Activated CD8-positive, alpha-beta memory T cell treated with anti-CD3 and anti-CD28 coated beads, Interleukin-2, amount 10 ng/mL, durations not matched to agents 7 days and 5 days (primary cell): ENCODE results near the gene OR52I1. TPM values are rescaled to one million over a fixed set of nuclear protein-coding genes. Genes with fewer than 3 reads are reported as not detected.

ENCODE experiments used
- ATAC-seq: fragments of 150-1000 bp; cut with Tn5 transposase; one replicate; pipeline ENCODE4 v1.10.0; 2021; ENCODE audit warnings: moderate library complexity
- CTCF ChIA-PET: fragments of 350-600 bp; sonication (Branson Sonifier 250); formaldehyde crosslinking; loops from one replicate; lab custom pipeline; 2021; ENCODE audit warnings: antibody characterized with exemption; lab: Charles Lee
- DNase-seq: peaks from one replicate; pipeline ENCODE4 v3.0.0-alpha.2; 2020
- H3K27ac Mint-ChIP-seq: one replicate; pipeline ENCODE4 v1.8.0; 2021; ENCODE audit warnings: mild to moderate bottlenecking, mixed read lengths
- H3K27me3 Mint-ChIP-seq: one replicate; pipeline ENCODE4 v1.8.0; 2021; ENCODE audit warnings: mixed read lengths
- H3K36me3 Mint-ChIP-seq: one replicate; pipeline ENCODE4 v1.8.0; 2021; ENCODE audit warnings: mild to moderate bottlenecking, mixed read lengths
- H3K4me1 Mint-ChIP-seq: one replicate; pipeline ENCODE4 v1.8.0; 2021; ENCODE audit warnings: mixed read lengths
- H3K4me3 Mint-ChIP-seq: one replicate; pipeline ENCODE4 v1.8.0; 2021; ENCODE audit warnings: mild to moderate bottlenecking, moderate library complexity, mixed read lengths
- H3K9me3 Mint-ChIP-seq: one replicate; pipeline ENCODE4 v1.8.0; 2022; ENCODE audit warnings: low read depth, mixed read lengths
- total RNA-seq, 2 experiments: library from RNA; stranded (reverse); gene quantifications; one replicate each; pipeline ENCODE4 v1.2.3, GENCODE V29; 2021

Gene OR52I1
- not detected for total RNA-seq

GRCh38 chr11:4593739-4594138 lies at the start of gene OR52I1:
OR52I1 (plus strand) TSS chr11:4594039; CDS start chr11:4594039, 0 bp downstream.
- CTCF ChIA-PET, result no interaction called here
- DNase-seq (no peak), ATAC-seq (no peak)
- H3K4me3 Mint-ChIP-seq, result no peak within 1 kb of the TSS
- H3K27me3 Mint-ChIP-seq, result peaks cover 4% of the 10 kb centered on the region
- peaks cover 11% of the 10 kb centered on the region for H3K36me3 Mint-ChIP-seq
- no peaks in the 10 kb centered on the region for H3K4me1 Mint-ChIP-seq
- no peaks in the 10 kb centered on the region for H3K9me3 Mint-ChIP-seq
- no peak within 1 kb of the TSS for H3K27ac Mint-ChIP-seq

DNA sequence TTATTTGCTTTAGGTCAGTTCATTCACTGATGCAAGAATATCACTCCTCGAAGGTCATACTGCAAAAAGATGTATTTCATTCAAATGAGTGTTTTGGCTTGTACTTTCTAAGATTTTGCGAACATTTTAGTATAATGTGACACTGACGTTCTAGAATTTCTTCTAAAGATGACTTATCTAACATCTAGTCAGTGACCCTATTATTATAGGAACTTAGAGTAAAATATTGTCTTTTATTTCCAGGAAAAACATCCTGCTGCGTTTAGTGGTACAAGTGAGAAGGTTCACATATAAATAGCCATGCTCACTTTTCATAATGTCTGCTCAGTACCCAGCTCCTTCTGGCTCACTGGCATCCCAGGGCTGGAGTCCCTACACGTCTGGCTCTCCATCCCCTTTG lies 48.9 kb upstream of the OR52I1 start, which contains the start of gene OR52M1:
TSS of gene OR52M1 (plus strand) at position 301 of the 400 bp plus-strand sequence. CDS start at position 301, 0 bp downstream.
- ATAC-seq (no peak), DNase-seq (no peak)
- CTCF ChIA-PET, result no interaction called here
- no peaks in the 10 kb centered on the region for H3K4me1 Mint-ChIP-seq
- H3K4me3 Mint-ChIP-seq, result no peak within 1 kb of the TSS
- no peaks in the 10 kb centered on the region for H3K9me3 Mint-ChIP-seq
- peaks cover 15% of the 10 kb centered on the region for H3K27me3 Mint-ChIP-seq
- H3K27ac Mint-ChIP-seq, result no peak within 1 kb of the TSS
- H3K36me3 Mint-ChIP-seq, result no peaks in the 10 kb centered on the region

GRCh38 chr11:4546878-4547277 lies 47.0 kb upstream of the OR52I1 start:
- DNase-seq (no peak), ATAC-seq (no peak)
- CTCF ChIA-PET, result interaction anchor here (3.0 kb wide), 1 partner anchor 359 kb away, joined by 15 read pairs; no protein-coding TSS in a partner anchor
- peaks cover 12% of the 10 kb centered on the region for H3K27me3 Mint-ChIP-seq
- no peak overlapping the region for H3K4me3 Mint-ChIP-seq
- H3K4me1 Mint-ChIP-seq, result no peaks in the 10 kb centered on the region
- no peak overlapping the region for H3K27ac Mint-ChIP-seq
- no peaks in the 10 kb centered on the region for H3K36me3 Mint-ChIP-seq
- no peaks in the 10 kb centered on the region for H3K9me3 Mint-ChIP-seq

DNA sequence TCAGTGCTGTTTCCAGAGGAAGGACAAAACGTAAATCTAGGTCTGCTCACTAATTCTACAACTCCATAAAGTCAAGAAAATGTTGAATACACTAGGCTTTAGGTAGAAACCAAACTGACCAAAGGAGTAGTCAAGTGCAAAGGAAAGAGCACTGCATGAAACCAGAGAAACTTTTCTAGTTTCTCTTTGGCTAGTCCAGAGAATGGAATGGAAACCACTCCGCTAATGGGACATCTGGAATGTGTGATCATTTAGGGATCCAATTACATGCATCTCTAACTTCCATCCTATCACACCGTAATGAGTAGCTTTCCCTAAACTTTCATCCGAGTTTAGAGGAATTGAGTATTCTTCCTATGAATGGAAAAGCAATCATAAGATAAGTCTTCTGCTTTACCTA lies 46.4 kb upstream of the OR52I1 start:
- H3K27ac Mint-ChIP-seq, result no peak overlapping the region
- CTCF ChIA-PET, result interaction anchor here (3.0 kb wide), 1 partner anchor 360 kb away, joined by 15 read pairs; no protein-coding TSS in a partner anchor
- H3K4me3 Mint-ChIP-seq, result no peak overlapping the region
- no peak for ATAC-seq
- no peaks in the 10 kb centered on the region for H3K9me3 Mint-ChIP-seq
- no peaks in the 10 kb centered on the region for H3K4me1 Mint-ChIP-seq
- H3K27me3 Mint-ChIP-seq, result peaks cover 7% of the 10 kb centered on the region
- no peak for DNase-seq
- H3K36me3 Mint-ChIP-seq, result no peaks in the 10 kb centered on the region

DNA sequence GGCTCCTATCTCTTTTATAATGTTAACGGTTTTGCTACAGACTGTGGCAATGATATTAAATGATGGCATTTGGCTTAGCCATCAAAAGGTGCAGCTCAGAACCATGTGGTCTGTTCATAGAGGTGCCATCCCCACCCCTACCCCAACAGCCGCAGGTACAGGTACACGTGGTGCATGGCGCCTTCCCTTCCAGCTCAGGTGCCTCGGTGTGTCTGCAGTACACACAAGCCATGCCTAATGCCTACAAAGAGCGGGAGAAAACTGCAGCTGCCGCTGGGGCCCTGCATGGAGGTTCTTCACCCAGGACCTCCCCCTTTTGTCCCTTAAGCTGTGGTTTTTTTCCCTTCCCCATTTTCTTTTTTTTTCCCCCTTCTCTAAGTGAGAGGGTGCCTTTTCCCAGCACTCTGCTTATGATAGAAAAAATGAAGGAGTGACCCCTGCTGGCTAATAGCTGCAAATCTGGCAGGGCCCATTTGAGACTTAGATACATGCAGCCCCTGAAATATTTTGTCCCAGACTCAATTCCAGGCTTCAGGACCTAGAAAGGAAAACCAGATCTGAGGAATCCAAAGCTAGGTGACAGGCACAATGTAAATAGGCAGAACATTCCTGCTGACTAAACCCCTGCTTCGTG lies 42.4 kb upstream of the OR52I1 start:
- Mint-ChIP-seq H3K36me3 (no peaks in the 10 kb centered on the region), H3K4me3 (no peak overlapping the region), H3K4me1 (no peaks in the 10 kb centered on the region), H3K9me3 (no peaks in the 10 kb centered on the region), H3K27ac (no peak overlapping the region), H3K27me3 (peaks cover 7% of the 10 kb centered on the region)
- CTCF ChIA-PET, result interaction anchor here (2.1 kb wide), 1 partner anchor 364 kb away, joined by 13 read pairs; no protein-coding TSS in a partner anchor
- DNase-seq (no peak), ATAC-seq (no peak)

GRCh38 chr11:4559527-4560440 lies 34.1 kb upstream of the OR52I1 start:
- peaks cover 36% of the 10 kb centered on the region for H3K27me3 Mint-ChIP-seq
- ATAC-seq (no peak), DNase-seq (no peak)
- no peak overlapping the region for H3K4me3 Mint-ChIP-seq
- H3K36me3 Mint-ChIP-seq, result no peaks in the 10 kb centered on the region
- no peaks in the 10 kb centered on the region for H3K9me3 Mint-ChIP-seq
- CTCF ChIA-PET, result interaction anchor here (1.0 kb wide), 1 partner anchor 77 kb away, joined by 3 read pairs; the partner anchor contains the start of gene OR51D1
- H3K27ac Mint-ChIP-seq, result no peak overlapping the region
- no peaks in the 10 kb centered on the region for H3K4me1 Mint-ChIP-seq

DNA sequence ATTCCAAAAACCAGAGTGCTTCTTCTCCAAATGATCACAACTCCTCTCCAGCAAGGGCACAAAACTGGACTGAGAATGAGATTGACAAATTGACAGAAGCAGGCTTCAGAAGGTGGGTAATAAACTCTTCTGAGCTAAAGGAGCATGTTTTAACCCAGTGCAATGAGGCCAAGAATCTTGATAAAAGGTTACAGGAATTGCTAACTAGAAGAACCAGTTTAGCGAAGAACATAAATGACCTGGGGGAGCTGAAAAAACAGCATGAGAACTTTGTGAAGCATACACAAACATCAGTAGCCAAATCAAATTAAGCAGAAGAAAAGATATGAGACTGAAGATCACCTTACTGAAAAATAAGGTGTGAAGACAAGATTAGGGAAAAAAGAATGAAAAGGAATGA lies 33.4 kb upstream of the OR52I1 start:
- H3K4me3 Mint-ChIP-seq, result no peak overlapping the region
- CTCF ChIA-PET, result interaction anchor here (1.0 kb wide), 1 partner anchor 77 kb away, joined by 3 read pairs; the partner anchor contains the start of gene OR51D1
- H3K36me3 Mint-ChIP-seq, result no peaks in the 10 kb centered on the region
- ATAC-seq (no peak), DNase-seq (no peak)
- no peaks in the 10 kb centered on the region for H3K4me1 Mint-ChIP-seq
- no peaks in the 10 kb centered on the region for H3K9me3 Mint-ChIP-seq
- peaks cover 36% of the 10 kb centered on the region for H3K27me3 Mint-ChIP-seq
- no peak overlapping the region for H3K27ac Mint-ChIP-seq

- Mint-ChIP-seq H3K27me3 (peaks cover 27% of the 10 kb centered on the region), H3K27ac (no peak overlapping the region)
- CTCF ChIA-PET, result no interaction called here
Measured at GRCh38 chr11:4565371-4565770, 28.5 kb upstream of the OR52I1 start.

GRCh38 chr11:4569075-4569474 lies 24.8 kb upstream of the OR52I1 start:
- H3K4me3 Mint-ChIP-seq, result no peak overlapping the region
- H3K27ac Mint-ChIP-seq, result no peak overlapping the region
- ATAC-seq, result no peak
- no peak for DNase-seq
- CTCF ChIA-PET, result no interaction called here
- no peaks in the 10 kb centered on the region for H3K9me3 Mint-ChIP-seq
- H3K4me1 Mint-ChIP-seq, result no peaks in the 10 kb centered on the region
- H3K27me3 Mint-ChIP-seq, result peaks cover 5% of the 10 kb centered on the region
- H3K36me3 Mint-ChIP-seq, result no peaks in the 10 kb centered on the region

More at GRCh38 chr11:4565371-4565770, 28.5 kb upstream of the OR52I1 start:
- Mint-ChIP-seq H3K4me3 (no peak overlapping the region), H3K36me3 (no peaks in the 10 kb centered on the region), H3K9me3 (no peaks in the 10 kb centered on the region), H3K4me1 (no peaks in the 10 kb centered on the region)
- DNase-seq, result no peak
- ATAC-seq, result no peak

- H3K4me1 Mint-ChIP-seq, result peaks cover 6% of the 10 kb centered on the region
- no peaks in the 10 kb centered on the region for H3K36me3 Mint-ChIP-seq
- no peak overlapping the region for H3K4me3 Mint-ChIP-seq
- no peak for DNase-seq
- H3K27ac Mint-ChIP-seq, result no peak overlapping the region
- no peaks in the 10 kb centered on the region for H3K9me3 Mint-ChIP-seq
- CTCF ChIA-PET, result no interaction called here
- no peak for ATAC-seq
- H3K27me3 Mint-ChIP-seq, result peaks cover 29% of the 10 kb centered on the region
Measured at GRCh38 chr11:4576880-4577279, 17.0 kb upstream of the OR52I1 start.

DNA sequence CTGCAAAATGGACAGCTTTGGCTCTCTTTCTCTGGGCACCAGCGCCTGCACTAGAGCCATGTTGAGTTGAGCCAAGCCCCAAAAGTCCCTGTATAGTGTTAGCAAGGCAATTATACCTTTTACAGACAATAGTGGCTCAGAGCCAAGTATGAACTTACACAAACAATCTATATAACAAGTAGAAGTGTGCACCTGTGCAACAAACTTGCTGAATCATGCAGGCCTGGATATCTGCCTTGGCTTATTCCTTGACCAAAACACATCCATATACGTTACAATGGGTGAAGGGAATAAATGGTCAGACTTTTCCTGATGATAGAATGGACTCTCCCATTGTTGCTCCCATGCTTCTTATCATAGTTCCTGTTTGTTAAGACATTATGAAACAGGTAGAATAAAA lies 16.1 kb upstream of the OR52I1 start:
- H3K9me3 Mint-ChIP-seq, result no peaks in the 10 kb centered on the region
- ATAC-seq (no peak), DNase-seq (no peak)
- no peak overlapping the region for H3K27ac Mint-ChIP-seq
- H3K27me3 Mint-ChIP-seq, result peaks cover 32% of the 10 kb centered on the region
- H3K4me3 Mint-ChIP-seq, result no peak overlapping the region
- CTCF ChIA-PET, result no interaction called here
- H3K4me1 Mint-ChIP-seq, result peaks cover 6% of the 10 kb centered on the region
- H3K36me3 Mint-ChIP-seq, result no peaks in the 10 kb centered on the region

GRCh38 chr11:4578624-4579023 lies 15.2 kb upstream of the OR52I1 start:
- H3K36me3 Mint-ChIP-seq, result no peaks in the 10 kb centered on the region

DNA sequence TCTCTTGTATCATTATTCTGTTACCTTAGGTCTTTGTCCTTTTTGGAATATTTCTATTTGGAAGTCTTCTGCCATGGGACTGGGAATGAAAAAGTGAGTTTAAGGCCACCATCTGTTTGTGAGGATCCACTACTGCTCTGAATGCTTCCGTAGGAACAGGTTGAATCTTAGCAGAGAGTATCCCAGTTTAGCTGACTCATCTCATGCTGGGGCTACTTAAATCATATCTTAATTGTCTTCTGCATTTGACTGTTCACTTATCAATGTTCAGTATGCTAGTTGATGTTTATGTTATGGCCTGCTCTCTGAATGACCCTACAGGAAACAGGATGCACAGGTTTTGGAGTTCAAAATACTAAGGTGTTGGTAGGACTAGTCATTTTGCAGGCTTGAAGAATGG lies 13.7 kb upstream of the OR52I1 start:
- Mint-ChIP-seq H3K27ac (no peak overlapping the region), H3K9me3 (no peaks in the 10 kb centered on the region), H3K36me3 (no peaks in the 10 kb centered on the region), H3K27me3 (peaks cover 34% of the 10 kb centered on the region), H3K4me1 (peaks cover 6% of the 10 kb centered on the region), H3K4me3 (no peak overlapping the region)
- ATAC-seq, result no peak
- DNase-seq, result no peak
- CTCF ChIA-PET, result no interaction called here

More at GRCh38 chr11:4578624-4579023, 15.2 kb upstream of the OR52I1 start:
- no peak overlapping the region for H3K27ac Mint-ChIP-seq
- H3K27me3 Mint-ChIP-seq, result peaks cover 33% of the 10 kb centered on the region
- H3K4me1 Mint-ChIP-seq, result peaks cover 6% of the 10 kb centered on the region
- no peaks in the 10 kb centered on the region for H3K9me3 Mint-ChIP-seq
- no peak overlapping the region for H3K4me3 Mint-ChIP-seq
- ATAC-seq, result no peak
- no peak for DNase-seq
- CTCF ChIA-PET, result no interaction called here
